Caki2 (cell line): ENCODE measurements around the gene TELO2. TPM values are rescaled to one million over a fixed set of nuclear protein-coding genes. Genes with fewer than 3 reads are reported as not detected.

Experiments used
- DNase-seq: peaks from one replicate; pipeline ENCODE4 v3.0.0-alpha.2; 2015; ENCODE audit warnings: low read depth
- in situ Hi-C: cut with HindIII; loops from 2 replicates; pipeline ENCODE4 v1.10.0; 2016; ENCODE audit warnings: low sequenced_read_pairs, low pct_unique_long_range_greater_than_20kb, mixed read lengths
- total RNA-seq: library from RNA; depleted of rRNA; stranded (reverse); fragments of >200 nt; shearing (Covaris generic); gene quantifications from 2 replicates; pipeline ENCODE4 v1.2.3, GENCODE V29; 2014; ENCODE audit warnings: low replicate concordance

TELO2 gene
- total RNA-seq, 1 experiment from 2014 or later, result 77.2 TPM

GRCh38 chr16:1505912-1506311 lies 12.8 kb downstream of the TELO2 start:
- in situ Hi-C loops, result no loop called here
- DNase-seq, result no peak

GRCh38 chr16:1506494-1507213 lies 13.5 kb downstream of the TELO2 start:
- no peak for DNase-seq
- in situ Hi-C loops, result no loop called here

- in situ Hi-C loops, result no loop called here
- DNase-seq, result no peak
Measured at GRCh38 chr16:1508494-1509187, 15.5 kb downstream of the TELO2 start.

GRCh38 chr16:1509307-1510221 lies 16.4 kb downstream of the TELO2 start:
- in situ Hi-C loops, result no loop called here
- no peak for DNase-seq

GRCh38 chr16:1510272-1510671 lies 17.1 kb downstream of the TELO2 start:
- in situ Hi-C loops, result no loop called here
- DNase-seq, result no peak

- in situ Hi-C loops, result no loop called here
- no peak for DNase-seq
Measured at GRCh38 chr16:1510941-1511351, 17.8 kb downstream of the TELO2 start.

GRCh38 chr16:1511662-1512569 lies 18.8 kb downstream of the TELO2 start:
- in situ Hi-C loops, result no loop called here
- no peak for DNase-seq

- DNase-seq, result no peak
- in situ Hi-C loops, result no loop called here
Measured at GRCh38 chr16:1512774-1513173, 19.6 kb downstream of the TELO2 start.

- no peak for DNase-seq
- in situ Hi-C loops, result no loop called here
Measured at GRCh38 chr16:1514507-1514906, 21.3 kb downstream of the TELO2 start.

- in situ Hi-C loops, result no loop called here
- DNase-seq, result no peak
Measured at GRCh38 chr16:1518626-1519135, 25.5 kb downstream of the TELO2 start.

- no peak for DNase-seq
- in situ Hi-C loops, result no loop called here
Measured at GRCh38 chr16:1519831-1520230, 26.7 kb downstream of the TELO2 start.

GRCh38 chr16:1520461-1520860 lies 27.3 kb downstream of the TELO2 start:
- in situ Hi-C loops, result no loop called here
- DNase-seq, result no peak

GRCh38 chr16:1523581-1524245 lies 30.6 kb downstream of the TELO2 start:
- in situ Hi-C loops, result no loop called here
- DNase-seq, result no peak

- no peak for DNase-seq
- in situ Hi-C loops, result no loop called here
Measured at GRCh38 chr16:1524366-1524765, 31.2 kb downstream of the TELO2 start.

- in situ Hi-C loops, result no loop called here
- no peak for DNase-seq
Measured at GRCh38 chr16:1525871-1526607, 32.9 kb downstream of the TELO2 start.

- in situ Hi-C loops, result no loop called here
- DNase-seq, result no peak
Measured at GRCh38 chr16:1526608-1527555, 33.7 kb downstream of the TELO2 start.
